KMS-11 (cell line): Measurements from ENCODE around the gene GPN1.

Experiments
- H2AFZ ChIP-seq: fragments of 200-600 bp; sonication (generic); 2 replicates; pipeline ENCODE4 v1.6.1; 2016; ENCODE audit warnings: antibody characterized with exemption, mixed run types, low read depth
- H3K27ac ChIP-seq: fragments of 200-600 bp; sonication (generic); 2 replicates; pipeline ENCODE4 v1.6.1; 2016; ENCODE audit warnings: mild to moderate bottlenecking, mixed run types
- H3K27me3 ChIP-seq: fragments of 200-600 bp; sonication (generic); 2 replicates; pipeline ENCODE4 v1.6.1; 2017; ENCODE audit warnings: mild to moderate bottlenecking, low read depth, mixed run types, moderate library complexity; ENCODE audit not compliant: insufficient read depth
- H3K36me3 ChIP-seq: fragments of 200-600 bp; sonication (generic); 2 replicates; pipeline ENCODE4 v1.6.1; 2017; ENCODE audit warnings: mild to moderate bottlenecking, mixed run types; ENCODE audit not compliant: insufficient read depth
- H3K4me1 ChIP-seq: fragments of 200-600 bp; sonication (generic); 2 replicates; pipeline ENCODE4 v1.6.1; 2016; ENCODE audit warnings: mild to moderate bottlenecking, low read depth, mixed run types; ENCODE audit not compliant: poor library complexity, severe bottlenecking
- H3K4me2 ChIP-seq: fragments of 200-600 bp; sonication (generic); 2 replicates; pipeline ENCODE4 v1.7.0; 2016; ENCODE audit warnings: mild to moderate bottlenecking, mixed run types
- H3K4me3 ChIP-seq: fragments of 200-600 bp; sonication (generic); IDR thresholded peaks from 2 replicates; pipeline ENCODE4 v1.6.1; 2017; ENCODE audit warnings: low read depth, low read length, mixed read lengths; ENCODE audit not compliant: insufficient read depth
- H3K79me2 ChIP-seq: fragments of 200-600 bp; sonication (generic); 2 replicates; pipeline ENCODE4 v1.6.1; 2016; ENCODE audit warnings: low read depth, mixed run types; ENCODE audit not compliant: insufficient read depth
- H3K9ac ChIP-seq: fragments of 200-600 bp; sonication (generic); 2 replicates; pipeline ENCODE4 v1.6.1; 2016; ENCODE audit warnings: mild to moderate bottlenecking, mixed run types
- H4K20me1 ChIP-seq: fragments of 200-600 bp; sonication (generic); 2 replicates; pipeline ENCODE4 v1.6.1; 2016; ENCODE audit warnings: mild to moderate bottlenecking, mixed run types; ENCODE audit not compliant: insufficient read depth
- TF ChIP-seq, protein P1 (sequence below): fragments of 200-600 bp; sonication (generic); conservative IDR thresholded peaks from 2 replicates; pipeline ENCODE4 v1.6.1; 2017; ENCODE audit warnings: low read depth, mild to moderate bottlenecking, antibody characterized with exemption, low read length, moderate library complexity, mixed read lengths

The GPN1 gene

DNA sequence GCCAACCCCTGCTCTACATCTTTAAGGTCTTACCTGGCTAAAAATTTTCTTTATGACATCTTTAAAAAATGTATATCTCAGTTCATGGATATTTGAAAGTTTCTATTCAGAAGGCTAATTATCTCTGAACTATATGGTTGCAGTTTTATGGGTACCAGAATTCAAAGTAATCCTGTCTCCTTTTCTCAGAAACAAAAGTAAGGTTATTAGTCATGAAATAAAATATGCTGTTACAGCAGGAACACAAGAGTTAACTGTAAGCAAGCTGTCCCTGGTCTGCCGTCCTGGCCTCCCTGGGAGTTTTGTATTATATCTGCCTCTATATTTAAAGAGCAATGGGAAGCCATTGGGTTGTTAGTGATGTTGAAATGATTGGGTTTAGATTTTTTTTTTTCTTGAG is 68.8 kb downstream of the GPN1 start:
- no peak overlapping the region for H3K4me3 ChIP-seq
- H4K20me1 ChIP-seq: no peaks in the 10 kb centered on the region
- TF ChIP-seq, protein P1, sequence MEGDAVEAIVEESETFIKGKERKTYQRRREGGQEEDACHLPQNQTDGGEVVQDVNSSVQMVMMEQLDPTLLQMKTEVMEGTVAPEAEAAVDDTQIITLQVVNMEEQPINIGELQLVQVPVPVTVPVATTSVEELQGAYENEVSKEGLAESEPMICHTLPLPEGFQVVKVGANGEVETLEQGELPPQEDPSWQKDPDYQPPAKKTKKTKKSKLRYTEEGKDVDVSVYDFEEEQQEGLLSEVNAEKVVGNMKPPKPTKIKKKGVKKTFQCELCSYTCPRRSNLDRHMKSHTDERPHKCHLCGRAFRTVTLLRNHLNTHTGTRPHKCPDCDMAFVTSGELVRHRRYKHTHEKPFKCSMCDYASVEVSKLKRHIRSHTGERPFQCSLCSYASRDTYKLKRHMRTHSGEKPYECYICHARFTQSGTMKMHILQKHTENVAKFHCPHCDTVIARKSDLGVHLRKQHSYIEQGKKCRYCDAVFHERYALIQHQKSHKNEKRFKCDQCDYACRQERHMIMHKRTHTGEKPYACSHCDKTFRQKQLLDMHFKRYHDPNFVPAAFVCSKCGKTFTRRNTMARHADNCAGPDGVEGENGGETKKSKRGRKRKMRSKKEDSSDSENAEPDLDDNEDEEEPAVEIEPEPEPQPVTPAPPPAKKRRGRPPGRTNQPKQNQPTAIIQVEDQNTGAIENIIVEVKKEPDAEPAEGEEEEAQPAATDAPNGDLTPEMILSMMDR: no peak
- no peak overlapping the region for H3K27ac ChIP-seq
- no peaks in the 10 kb centered on the region for H3K36me3 ChIP-seq
- H3K9ac ChIP-seq: no peak overlapping the region
- H3K79me2 ChIP-seq: no peaks in the 10 kb centered on the region
- H3K4me1 ChIP-seq: no peaks in the 10 kb centered on the region
- H3K27me3 ChIP-seq: no peaks in the 10 kb centered on the region
- no peak overlapping the region for H2AFZ ChIP-seq
- no peak overlapping the region for H3K4me2 ChIP-seq
